ENCODE data around the gene PTCD1. TPM values are rescaled to one million over a fixed set of nuclear protein-coding genes. Genes with fewer than 3 reads are reported as not detected.
"Not testable (repeated sequence)": the region's sequence is repeated elsewhere in the genome, so short reads cannot be mapped to it uniquely, and the experiment has no call there.

The PTCD1 gene
- total RNA-seq, 1 donor from 2014 or later = 5.5 TPM

DNA sequence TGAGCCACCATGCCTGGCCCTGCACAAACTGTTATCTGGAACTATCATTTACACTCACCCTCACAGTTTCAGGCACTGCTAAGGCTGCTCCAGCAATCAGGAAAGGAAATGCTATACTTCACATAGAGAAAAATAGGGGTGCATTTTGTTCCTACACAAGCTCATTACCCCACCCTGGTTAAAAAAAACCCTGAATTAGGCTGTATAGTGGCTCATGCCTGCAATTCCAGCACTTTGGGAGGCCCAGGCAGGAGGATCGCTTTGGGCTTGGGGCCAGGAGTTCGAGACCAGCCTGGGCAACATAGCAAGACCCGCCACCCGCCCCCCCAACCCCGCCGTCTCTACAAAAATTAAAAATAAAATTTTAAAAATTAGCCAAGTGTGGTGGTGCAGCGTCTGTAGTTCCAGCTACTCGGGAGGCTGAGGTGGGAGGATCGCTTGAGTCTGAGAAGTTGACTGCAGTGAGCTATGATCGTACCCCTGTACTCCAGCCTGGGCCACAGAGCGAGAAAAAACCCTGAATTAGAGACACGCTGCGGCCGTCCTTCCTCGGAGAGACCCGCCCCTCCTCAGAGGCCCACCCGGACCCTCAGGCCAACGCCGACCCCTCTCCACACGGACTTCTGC, 539 bp downstream of the PTCD1 start:
- TF ChIP-seq, protein P1, sequence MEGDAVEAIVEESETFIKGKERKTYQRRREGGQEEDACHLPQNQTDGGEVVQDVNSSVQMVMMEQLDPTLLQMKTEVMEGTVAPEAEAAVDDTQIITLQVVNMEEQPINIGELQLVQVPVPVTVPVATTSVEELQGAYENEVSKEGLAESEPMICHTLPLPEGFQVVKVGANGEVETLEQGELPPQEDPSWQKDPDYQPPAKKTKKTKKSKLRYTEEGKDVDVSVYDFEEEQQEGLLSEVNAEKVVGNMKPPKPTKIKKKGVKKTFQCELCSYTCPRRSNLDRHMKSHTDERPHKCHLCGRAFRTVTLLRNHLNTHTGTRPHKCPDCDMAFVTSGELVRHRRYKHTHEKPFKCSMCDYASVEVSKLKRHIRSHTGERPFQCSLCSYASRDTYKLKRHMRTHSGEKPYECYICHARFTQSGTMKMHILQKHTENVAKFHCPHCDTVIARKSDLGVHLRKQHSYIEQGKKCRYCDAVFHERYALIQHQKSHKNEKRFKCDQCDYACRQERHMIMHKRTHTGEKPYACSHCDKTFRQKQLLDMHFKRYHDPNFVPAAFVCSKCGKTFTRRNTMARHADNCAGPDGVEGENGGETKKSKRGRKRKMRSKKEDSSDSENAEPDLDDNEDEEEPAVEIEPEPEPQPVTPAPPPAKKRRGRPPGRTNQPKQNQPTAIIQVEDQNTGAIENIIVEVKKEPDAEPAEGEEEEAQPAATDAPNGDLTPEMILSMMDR (IDR thresholded peaks at IDR 0.05; ENCODE audit: partially characterized antibody, unreplicated experiment) = no peak
- Mint-ChIP-seq H3K27me3 (ENCODE audit: unreplicated experiment) (peaks cover 9% of the 10 kb centered on the region), H3K4me1 (ENCODE audit: low read depth, unreplicated experiment) (peaks cover 10% of the 10 kb centered on the region), H3K36me3 (ENCODE audit: unreplicated experiment) (no peaks in the 10 kb centered on the region), H3K4me3 (ENCODE audit: unreplicated experiment) (peak overlapping the region; percentile 96), H3K9me3 (ENCODE audit: unreplicated experiment) (peaks cover 6% of the 10 kb centered on the region), H3K27ac (ENCODE audit: unreplicated experiment) (peak overlapping the region; percentile 84)
- DNase-seq = no peak

DNA sequence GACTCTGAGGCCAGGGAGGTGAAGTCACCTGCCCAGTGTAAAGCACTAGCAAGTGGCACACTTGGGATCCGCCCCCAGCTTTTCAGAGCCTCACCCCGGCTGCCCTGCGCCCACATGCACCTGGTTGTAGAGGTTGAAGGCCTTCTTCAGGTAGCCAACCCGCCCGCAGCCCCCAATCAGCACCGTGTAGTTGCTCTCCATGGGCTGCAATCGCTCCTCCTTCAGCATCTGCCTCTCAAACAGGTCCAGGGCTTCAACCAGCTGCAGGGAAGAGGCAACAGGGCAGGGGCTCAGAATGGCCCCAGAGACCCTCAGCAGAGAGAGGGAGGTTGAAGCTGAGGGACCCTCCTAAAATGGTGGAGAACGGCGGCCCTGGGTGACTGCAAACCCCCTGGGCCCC, 5.4 kb downstream of the PTCD1 start:
- DNase-seq = no peak
- Mint-ChIP-seq H3K36me3 (ENCODE audit: unreplicated experiment) (no peaks in the 10 kb centered on the region), H3K9me3 (ENCODE audit: unreplicated experiment) (peaks cover 2% of the 10 kb centered on the region), H3K27ac (ENCODE audit: unreplicated experiment) (no peak overlapping the region), H3K4me3 (ENCODE audit: unreplicated experiment) (no peak overlapping the region), H3K4me1 (ENCODE audit: low read depth, unreplicated experiment) (no peaks in the 10 kb centered on the region), H3K27me3 (ENCODE audit: unreplicated experiment) (peaks cover 1% of the 10 kb centered on the region)
- TF ChIP-seq, protein P1 (IDR thresholded peaks at IDR 0.05; ENCODE audit: partially characterized antibody, unreplicated experiment) = no peak

DNA sequence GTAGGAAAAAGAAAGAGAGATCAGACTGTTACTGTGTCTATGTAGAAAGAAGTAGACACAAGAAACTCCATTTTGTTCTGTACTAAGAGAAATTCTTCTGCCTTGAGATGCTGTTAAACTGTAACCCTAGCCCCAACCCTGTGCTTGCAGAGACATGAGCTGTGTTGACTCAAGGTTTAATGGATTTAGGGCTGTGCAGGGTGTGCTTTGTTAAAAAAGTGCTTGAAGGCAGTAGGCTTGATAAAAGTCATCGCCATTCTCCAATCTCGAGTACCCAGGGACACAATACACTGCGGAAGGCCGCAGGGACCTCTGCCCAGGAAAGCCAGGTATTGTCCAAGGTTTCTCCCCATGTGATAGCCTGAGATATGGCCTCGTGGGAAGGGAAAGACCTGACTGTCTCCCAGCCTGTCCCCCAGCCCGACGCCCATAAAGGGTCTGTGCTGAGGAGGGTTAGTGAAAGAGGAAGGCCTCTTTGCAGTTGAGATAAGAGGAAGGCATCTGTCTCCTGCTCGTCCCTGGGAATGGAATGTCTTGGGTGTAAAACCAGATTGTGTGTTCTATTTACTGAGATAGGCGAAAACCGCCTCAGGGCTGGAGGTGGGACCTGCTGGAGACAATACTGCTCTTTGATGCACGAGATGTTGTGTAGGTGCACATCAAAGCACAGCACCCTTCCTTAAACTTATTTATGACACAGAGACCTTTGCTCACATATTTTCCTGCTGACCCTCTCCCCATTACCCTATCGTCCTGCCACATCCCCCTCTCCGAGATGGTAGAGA, 6.7 kb downstream of the PTCD1 start:
- not testable (repeated sequence) for H3K4me3 Mint-ChIP-seq (ENCODE audit: unreplicated experiment)

DNA sequence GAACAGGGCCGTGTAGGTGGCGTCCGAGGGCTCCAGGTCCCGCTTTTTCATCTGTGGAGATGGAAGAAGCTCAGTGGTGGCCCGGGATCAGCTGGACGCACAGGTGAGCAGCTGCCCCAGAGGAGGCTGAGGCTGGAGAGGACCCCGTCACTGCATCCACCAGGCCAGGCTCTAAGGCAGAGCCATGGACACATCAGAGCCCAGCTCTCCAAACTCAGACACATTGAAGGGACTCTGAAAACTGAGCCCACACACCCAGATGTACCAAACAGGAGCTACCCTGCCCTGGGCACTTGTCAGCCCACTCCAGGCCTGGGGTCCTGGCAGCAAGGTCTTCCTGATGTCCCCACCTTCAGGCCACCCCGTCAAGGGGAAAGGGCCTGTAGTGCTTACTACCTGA, 8.8 kb downstream of the PTCD1 start:
- Mint-ChIP-seq H3K27me3 (ENCODE audit: unreplicated experiment) (no peaks in the 10 kb centered on the region), H3K36me3 (ENCODE audit: unreplicated experiment) (no peaks in the 10 kb centered on the region), H3K4me1 (ENCODE audit: low read depth, unreplicated experiment) (no peaks in the 10 kb centered on the region), H3K4me3 (ENCODE audit: unreplicated experiment) (no peak overlapping the region), H3K27ac (ENCODE audit: unreplicated experiment) (no peak overlapping the region), H3K9me3 (ENCODE audit: unreplicated experiment) (peaks cover 2% of the 10 kb centered on the region)
- TF ChIP-seq, protein P1 (IDR thresholded peaks at IDR 0.05; ENCODE audit: partially characterized antibody, unreplicated experiment) = no peak
- no peak for DNase-seq

More for the DNA sequence above, 6.7 kb downstream of the PTCD1 start:
- not testable (repeated sequence) for H3K27ac Mint-ChIP-seq (ENCODE audit: unreplicated experiment); H3K36me3 Mint-ChIP-seq (ENCODE audit: unreplicated experiment); H3K9me3 Mint-ChIP-seq (ENCODE audit: unreplicated experiment); H3K27me3 Mint-ChIP-seq (ENCODE audit: unreplicated experiment); DNase-seq; H3K4me1 Mint-ChIP-seq (ENCODE audit: low read depth, unreplicated experiment)

DNA sequence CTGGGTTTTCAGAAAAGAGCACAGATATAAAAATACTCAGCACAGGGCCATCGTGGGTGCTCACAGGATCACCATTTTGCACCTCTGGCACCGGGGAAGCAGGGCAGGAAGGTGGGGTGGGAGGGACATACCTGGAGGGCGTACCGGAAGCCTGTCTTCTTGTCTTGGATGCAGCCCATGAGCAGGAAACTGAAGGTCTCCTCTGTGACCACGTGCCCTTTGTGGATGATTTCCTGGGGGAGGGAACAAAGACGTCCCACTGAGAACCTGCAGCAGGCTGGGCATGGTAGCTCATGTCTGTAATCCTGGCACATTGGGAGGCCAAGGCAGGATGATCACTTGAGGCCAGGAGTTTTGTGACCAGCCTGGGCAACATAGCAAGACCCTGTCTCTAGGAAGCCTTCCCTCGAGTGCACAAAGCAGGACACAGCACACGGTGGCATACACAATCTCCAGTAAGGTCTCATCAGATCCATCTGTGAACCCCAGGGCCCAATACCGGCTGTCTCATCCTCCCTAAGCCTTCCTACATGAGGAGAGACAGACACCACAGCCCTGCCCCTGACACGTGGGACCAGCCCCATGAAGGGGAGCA, 9.5 kb downstream of the PTCD1 start:
- Mint-ChIP-seq H3K36me3 (ENCODE audit: unreplicated experiment) (no peaks in the 10 kb centered on the region), H3K9me3 (ENCODE audit: unreplicated experiment) (peaks cover 3% of the 10 kb centered on the region), H3K27ac (ENCODE audit: unreplicated experiment) (no peak overlapping the region), H3K27me3 (ENCODE audit: unreplicated experiment) (no peaks in the 10 kb centered on the region), H3K4me3 (ENCODE audit: unreplicated experiment) (no peak overlapping the region), H3K4me1 (ENCODE audit: low read depth, unreplicated experiment) (no peaks in the 10 kb centered on the region)
- no peak for DNase-seq
- TF ChIP-seq, protein P1 (IDR thresholded peaks at IDR 0.05; ENCODE audit: partially characterized antibody, unreplicated experiment) = no peak

All from glutamatergic neuron (in vitro differentiated cells).